Hippocampal formation (tissue), 2 donors: ENCODE data around the gene QKI.

Source experiments
- DNase-seq, 2 donors: peaks; one replicate each; lab custom pipeline; 2025; lab: John Stamatoyannopoulos, UW

Gene QKI

DNA sequence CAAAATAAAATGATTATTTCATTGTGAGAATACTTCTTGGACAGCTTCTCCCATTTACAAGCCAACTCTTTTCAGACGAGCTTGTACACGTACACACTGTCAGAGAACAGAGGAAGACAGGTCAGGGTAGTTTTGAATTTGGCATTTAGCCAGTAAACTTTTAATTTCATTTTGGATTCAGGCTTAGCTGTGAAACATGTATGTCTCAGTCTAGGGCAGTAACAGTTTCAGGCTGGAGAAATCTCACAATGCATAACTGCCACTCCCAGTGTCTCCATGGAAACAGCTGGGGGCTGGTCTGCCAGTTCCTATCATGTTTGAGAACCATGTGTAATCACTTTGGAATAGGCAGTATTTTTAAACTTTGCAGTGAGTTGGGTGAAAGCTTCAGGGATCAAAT lies 22.0 kb upstream of the QKI start:
- DNase-seq = no peak

DNA sequence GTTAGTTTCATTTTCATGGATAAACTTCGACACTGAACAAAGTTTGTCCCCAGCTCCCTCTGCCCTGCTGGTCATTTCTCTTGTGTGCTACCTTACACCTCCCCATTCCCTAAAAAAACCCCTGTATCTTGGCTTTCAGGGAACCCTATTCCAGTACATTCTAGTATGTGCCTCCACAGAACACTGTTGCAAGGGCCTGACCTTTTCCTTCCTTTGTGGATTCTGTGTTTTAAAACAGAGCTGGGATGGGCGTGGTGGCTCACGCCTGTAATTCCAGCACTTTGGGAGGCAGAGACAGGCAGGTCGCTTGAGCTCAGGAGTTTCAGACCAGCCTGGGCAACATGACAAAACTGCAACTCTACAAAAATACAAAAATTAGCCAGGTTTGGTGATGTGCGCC lies 20.6 kb upstream of the QKI start:
- no peak for DNase-seq

DNA sequence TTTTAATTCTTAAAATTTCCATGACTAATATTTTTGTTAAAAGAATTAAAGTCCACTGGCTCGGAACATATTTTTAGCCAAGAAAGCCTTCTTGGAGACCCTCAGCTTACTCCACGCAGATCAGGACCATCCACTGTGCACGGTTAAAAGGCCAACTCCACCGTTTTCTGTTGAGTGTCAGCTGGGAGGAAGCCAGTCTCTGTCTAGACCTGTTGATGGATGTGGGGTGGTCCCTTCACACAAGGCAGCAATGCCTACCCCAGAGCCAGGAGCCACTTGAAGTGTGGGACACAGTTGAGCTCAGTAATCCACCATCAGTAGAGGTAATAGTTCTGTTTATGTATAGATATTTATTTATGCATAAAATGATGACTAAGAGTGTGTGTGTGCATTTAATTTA lies 19.9 kb upstream of the QKI start:
- no peak for DNase-seq

DNA sequence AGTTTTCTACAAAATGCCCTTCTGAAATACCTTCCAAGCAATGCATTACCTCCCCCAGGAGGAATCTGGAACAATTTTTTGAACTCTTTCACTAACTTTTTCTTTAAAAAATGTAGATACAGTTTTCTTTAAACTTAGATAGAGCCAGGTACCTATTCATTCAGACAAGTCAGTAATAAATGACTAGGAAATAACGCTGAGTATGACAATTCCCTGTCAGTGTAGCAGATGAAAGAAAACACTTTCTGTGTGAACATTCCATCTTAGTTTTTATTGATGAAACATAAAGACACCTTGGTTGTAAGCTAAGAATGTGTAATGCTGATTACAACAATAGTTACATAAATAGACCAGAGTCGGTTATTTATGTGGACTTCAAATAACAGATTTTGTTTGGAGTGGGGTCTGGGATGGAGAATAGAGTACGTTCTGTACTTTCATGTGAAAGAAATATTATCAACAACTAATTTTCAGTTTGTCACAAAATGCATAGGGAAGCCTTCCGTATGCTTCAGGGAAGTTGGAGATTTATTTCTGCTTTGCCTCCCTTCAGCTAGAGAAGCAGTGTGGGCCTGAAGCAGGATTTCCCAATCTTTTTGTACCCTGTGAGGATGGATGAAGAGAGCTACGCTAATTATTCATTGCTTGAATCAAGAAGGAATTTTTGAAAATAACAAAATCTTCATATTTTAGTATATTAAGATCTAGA lies 19.2 kb upstream of the QKI start:
- DNase-seq = no peak

DNA sequence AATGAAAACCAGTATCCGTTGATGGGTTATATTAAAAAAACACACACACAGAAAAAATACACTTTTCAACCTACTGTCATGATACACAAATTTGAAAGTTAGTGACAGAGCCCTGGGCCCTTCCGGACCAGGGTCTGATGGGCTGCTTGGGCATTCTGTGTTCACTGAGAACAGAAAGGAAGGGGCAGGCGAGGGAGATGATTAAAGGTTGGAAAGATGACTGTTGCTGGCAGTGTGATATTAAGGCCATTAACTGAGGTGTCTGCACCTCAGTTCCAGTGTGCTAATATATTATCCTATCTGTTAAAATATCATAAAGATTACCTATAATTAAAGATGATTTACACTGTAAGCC lies 18.7 kb upstream of the QKI start:
- DNase-seq = no peak

DNA sequence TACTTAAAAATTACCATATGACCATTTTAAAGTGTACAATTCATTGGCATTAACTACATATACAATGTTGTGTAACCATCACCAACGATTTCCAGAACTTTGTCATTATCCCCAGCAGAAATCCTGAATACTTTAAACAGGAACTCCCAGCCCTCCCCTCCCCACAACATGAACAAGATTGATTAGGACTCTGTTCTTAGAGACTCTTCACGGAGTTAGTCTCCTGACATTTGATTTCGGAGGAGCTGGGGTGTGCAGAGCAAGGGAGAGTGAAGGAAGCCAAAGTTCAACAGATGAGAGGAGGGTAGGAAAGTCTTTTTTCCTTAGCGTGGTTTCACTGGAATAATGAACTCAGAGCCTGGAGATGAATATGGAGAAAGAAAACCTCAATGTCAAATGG lies 17.2 kb upstream of the QKI start:
- DNase-seq = no peak

DNA sequence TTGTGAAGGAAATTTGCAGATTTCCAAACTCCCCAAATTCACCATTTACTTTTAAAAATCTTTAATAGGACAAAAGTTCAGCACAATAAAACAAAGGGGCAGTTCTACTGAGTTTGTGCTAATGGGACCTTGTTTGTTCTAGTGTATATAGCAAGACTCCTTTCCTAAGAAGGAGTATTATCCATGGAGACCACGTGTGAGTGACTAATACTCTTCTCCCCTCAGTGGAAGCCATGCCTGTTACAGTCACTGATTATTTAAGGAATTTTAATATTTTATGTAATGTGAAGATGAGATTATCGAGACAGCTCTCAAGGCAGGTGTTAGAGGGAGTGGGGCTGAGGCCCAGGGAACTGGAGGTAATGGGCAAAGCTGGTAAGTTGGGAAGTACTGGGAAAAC lies 16.4 kb upstream of the QKI start:
- no peak for DNase-seq

DNA sequence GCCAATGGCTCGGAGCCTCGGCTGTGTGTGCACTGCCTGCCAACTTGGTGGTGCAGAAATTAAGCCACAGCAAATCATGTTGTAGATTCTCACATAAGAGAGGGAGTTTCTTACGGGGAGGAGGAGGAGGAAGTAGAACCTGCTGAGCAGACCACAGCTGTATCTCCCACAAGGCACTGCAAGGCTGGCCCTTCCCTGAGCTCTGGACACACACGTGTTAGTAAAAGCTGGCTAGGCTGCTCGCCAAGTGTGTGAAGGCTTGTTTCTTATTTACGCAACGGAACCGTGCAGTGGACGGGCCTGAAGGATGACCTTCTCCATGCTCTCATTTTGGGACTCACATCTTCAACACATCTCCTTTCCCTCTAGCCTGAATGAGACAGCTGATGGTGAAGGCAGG lies 15.7 kb upstream of the QKI start:
- peak; percentile 46 to 56 for DNase-seq

DNA sequence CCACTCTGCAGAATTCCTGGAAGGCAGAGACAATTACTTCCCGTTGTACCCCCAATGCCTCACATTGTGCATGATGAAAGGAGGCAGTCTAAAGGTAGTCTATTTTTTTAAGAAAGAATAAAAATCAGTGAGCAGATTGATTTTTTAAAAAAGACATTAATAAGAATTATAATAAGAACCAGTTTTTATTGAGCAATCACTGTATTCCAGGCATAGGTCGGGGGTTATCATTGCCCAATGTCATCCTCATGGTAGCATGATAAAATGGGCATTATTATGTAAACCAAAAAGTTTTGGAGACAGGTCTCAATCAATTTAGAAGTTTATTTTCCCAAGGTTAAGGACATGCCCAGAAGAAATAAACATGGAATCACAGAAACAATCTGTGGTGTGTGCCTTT lies 14.0 kb upstream of the QKI start:
- no peak for DNase-seq

DNA sequence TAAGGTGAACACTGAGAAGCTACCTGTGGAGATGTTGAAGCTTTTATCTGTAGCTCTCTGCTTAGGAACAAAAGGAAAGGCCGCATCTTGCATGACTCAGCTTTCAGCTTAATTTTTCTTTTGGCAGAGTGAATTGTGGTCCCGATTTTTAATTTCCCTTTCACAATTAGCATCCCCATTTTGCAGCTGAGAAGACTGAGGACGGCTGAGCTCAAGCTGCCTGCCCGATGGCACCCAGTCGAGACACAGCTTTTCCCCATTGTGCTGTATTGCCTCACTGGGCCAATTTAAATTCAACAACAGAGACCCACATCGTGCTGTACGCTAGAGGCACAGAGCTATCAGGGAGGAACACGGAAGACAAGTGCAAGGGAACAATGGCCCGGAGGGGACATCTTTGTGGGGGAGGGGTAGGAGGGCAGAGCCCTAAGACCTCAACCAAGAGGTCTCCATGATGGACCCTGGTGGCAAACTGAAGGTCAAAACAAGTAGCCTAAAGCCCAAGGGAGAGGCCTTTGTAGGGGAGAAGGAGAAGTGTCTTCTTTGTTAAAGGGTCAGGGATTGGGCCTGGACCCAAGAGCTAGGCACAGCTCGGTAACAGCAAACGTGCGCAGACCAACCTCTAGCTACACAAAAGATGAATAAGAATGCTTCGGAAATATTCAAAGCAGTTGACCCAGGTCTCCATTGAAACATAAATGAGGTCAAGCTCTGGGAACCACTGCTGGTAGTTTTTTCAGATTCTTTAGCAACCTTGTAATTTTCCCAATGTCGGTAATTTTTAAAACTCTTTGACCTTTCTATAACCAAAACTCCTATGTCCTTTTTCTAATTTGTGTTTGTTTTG lies 13.3 kb upstream of the QKI start:
- DNase-seq = no peak

DNA sequence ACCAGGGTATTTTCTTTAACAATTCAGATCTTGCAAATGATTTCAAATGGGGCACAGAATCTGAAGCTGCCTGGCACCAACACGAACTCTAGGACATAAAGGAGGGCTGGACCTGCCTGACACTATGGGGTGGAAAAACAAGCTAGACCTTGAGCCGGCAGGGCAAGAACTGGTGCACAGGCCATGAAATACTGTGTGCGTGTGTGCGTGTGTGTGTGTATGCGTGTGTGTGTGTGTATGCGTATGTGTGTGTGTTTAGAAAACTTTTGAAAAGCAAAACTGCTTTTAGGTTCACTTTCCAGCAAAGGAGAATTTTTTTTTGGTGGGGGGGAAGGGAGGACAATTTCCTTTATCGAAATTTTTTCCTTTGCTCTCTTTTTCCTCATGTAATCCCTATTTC lies 11.9 kb upstream of the QKI start:
- DNase-seq = no peak

DNA sequence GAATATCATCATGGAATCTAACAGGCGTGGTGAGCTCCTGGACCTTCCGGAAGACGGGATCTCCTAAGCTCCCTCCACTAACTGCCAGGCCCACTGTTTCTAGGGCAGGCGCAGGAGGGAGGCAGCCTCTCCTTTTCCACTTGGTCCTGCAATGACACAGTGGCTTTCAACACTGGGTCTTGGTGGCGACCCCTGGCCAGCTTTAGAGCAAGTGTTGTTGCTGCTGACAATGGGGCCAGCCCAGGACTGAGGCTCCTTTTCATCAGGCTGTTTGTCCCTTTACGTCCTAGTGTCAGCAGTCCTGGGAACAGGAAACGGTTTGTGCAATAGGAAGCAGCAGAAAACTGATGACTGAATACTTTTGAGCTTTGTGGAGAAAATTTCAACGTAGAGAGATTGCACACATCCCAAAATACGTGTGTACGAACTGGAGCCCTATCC lies 9.7 kb upstream of the QKI start:
- DNase-seq = peak; percentile 67 to 69

DNA sequence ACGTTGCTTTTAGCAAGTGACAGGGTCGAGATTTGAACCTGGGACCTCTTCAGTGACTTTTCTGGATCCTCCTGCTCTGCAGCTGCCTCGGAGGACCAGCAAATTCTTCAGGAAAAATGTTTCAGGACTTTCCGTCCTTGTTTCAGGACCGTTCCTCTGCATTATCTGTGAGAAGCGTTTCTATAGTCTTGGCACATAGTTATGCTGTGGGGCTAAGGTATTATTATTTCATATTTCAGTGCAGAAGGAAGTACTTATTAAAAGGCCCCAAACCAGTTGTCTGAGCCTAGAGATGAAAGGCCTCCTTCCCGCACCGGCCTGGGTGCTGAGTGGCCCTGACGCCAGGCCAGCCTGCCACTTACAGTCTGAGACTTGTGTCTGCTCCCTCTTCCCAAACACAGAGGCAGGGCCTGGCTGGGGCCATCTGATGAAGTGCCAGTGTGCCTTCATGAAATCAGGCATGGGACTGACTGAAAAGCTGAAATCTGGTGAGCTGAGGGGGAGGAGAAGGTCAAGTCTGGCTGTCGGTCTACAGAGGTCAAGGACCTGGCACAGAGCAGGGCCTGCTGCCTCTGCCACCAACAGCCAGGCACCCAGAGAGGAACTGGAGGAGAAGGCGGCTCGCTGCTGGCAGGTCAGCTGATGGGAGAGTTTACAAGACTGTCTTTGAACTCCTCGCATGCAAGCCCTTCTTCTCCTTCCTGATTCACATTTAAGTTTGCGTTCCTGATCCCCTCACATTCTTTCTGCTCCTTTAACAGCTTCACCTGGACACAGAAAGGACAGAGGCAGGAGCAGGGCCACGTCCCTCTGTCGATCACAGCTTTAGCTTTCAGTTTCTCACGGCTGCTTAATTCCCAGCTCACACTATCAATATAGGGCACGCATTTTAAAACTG lies 8.9 kb upstream of the QKI start:
- DNase-seq = peak; percentile 66 to 78

DNA sequence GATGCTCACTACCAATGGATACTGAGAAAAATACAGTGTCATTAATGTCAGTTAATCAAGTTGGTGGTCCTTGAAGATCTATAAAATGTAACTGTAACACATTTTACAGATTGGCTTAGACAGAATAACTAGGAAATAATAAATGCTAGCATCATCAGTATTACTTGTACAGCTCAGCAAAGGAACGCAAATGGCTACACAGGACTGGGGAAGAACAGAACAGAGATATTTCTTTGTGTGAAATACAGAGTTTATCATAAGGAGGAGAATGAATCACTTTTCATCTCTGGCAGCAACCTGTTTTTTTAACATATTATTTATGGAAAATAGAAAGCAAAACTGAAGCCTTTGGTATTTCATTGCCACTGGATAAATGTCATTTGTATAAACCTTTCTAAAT lies 8.2 kb upstream of the QKI start:
- DNase-seq = peak in 1 of 2 donors; percentile 51

DNA sequence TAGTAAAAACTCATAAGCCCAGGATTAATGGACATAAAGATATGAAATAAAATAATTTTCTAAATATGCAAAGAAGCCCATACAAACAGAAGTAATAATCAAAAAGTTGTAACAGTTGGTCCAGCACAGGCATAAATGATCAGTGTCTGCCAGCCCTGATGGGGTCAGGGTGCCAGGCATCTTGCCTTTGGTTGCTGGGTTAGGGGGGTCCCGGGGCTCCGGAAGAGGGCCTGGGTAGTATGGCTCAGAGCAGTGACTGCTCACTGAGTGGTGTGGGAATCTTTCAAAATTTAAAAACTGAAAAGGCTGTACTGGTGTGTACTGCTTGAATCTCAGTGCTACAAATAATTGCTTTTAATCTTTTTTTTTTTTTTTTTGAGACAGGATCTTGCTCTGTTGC lies 7.7 kb upstream of the QKI start:
- DNase-seq = no peak

DNA sequence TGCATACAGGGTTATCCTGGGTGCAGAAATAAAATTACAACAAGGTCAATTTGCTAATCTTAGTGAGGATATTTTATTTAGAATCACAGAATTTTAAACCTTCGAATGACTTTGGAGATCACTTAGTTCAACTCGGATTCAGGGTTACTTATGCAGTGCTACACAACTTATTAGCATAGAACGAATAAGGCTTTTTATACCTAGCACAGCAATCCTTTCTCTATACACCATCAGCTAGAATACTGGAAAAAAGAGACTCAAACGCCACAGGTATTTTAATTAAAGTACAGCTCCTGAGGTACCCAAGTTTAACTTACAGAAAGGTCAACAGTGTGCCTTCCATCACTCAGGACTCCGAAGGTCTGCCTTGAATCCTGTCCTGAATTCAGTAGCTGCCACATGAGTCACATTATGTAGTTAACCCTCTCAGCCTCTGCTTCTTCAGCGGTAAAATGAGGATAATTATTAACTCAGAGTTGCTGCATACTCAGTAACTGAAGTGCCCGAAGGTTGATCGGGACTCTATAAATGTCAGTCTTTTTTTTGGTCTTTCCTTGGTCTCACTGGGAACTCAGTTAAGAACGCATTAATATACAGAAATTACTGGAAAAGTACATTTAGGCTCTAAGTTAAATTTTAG lies 6.0 kb upstream of the QKI start:
- DNase-seq = no peak

DNA sequence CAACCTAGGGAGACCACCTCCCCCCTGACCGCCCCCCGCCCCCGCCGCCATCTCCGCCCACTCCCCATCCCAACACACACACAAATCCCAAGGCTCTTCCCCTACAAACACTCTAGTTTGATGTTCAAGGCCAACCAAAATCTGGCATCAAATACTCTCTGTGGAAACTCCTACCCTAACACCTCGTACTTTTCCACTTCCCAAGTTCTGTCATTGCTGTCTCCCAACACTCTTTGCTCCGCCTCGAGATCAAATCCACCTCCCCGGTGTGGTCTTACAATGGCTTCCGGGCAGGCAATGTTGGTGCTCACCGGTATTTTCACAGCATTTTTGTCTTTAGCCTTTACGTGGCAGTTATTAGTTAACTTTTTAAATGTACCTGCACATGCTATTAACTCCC lies 4.8 kb upstream of the QKI start:
- DNase-seq = no peak

DNA sequence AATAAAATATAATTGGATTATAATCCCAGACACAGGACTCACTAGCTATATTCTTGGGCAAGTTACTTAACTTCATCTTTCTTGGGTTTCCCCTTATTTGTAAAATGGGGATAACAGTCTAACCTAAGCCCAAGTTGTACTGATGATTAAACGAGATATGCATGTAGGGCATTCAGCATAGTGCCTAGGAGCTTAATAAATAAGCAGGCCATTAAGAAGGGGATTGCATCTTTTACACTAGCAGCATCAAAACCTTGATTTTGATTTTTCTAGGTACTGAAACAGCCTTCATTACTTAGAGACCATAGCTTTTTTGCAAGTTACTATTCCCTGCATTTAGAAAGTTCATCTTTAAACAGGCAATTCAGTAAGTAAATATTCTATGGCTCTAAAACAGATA lies 2.2 kb upstream of the QKI start:
- DNase-seq = no peak

DNA sequence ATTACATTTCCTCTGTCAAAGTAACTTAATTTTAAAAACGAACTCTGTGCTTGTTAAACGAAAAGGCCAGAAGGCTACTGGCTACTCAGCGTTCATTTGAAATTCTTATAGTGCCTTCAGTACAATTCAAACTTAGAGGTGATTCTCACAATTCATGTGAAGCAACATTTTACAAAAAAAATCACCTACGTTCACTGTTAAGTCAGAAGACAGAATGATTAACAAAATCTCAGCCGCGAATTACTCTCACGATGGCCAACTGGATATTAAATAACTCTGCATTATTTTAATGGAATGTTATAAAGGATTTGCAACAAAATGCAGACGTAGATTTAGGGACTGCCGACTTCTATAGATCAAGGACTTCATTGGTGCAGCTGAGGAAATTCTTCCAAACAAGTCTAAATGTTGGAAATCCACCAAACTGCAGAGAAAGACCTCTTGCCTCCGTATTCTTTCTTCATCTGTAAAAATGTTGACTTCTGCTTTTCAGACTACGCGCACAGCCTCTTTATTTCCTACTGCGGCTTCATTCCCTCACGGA lies 1.6 kb upstream of the QKI start:
- DNase-seq = peak in 1 of 2 donors; percentile 88

DNA sequence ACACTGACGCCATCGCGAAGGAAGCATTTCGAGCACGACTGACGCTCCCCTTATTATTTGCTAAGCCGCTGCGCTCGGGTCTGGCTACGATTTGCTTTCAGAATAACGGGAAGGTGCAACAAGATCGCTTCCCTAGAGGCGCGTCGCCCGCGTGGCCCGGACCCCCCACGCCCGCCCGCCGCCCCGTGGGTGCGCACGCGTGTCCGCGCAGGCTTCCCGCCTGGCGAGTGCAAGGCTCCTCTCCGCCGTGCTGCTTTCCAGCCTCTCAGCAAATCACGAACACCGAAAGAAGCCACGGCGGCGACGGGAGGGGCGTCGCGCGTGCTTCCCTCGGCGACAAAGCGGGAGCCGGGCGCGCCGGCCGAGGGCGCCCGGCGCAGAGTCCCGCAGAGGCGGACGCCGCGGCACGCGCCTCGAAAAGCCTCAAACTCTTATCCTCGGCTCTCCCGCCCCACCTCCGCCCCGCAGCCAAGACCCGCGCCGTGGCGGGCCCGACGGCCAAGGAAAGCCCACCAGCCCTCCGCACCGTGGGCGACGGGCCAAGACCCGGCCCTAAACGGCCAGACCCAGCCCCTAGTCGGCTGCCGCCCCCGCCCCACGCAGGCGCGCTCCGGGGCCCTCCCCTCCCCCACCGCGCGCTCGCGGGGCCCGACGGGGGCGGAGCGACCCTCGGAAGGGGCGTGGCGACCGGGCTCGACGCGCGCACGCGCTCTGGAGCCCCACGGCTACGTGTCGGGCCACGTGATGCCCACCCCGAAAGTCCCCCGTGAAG lies 987 bp upstream of the QKI start:
- DNase-seq = peak; percentile 87 to 88
